Activated CD4-positive, alpha-beta T cell treated with anti-CD3 and anti-CD28 coated beads for 36 hours (primary cell): ENCODE results near the gene CAMKK1. TPM values are rescaled to one million over a fixed set of nuclear protein-coding genes. Genes with fewer than 3 reads are reported as not detected.

ENCODE experiments used
- ATAC-seq: fragments of 200-7000 bp; cut with Tn5 transposase; one replicate; pipeline ENCODE4 v1.10.0; 2021; ENCODE audit warnings: mild to moderate bottlenecking, moderate library complexity
- CTCF ChIA-PET: fragments of 350-600 bp; sonication (Branson Sonifier 250); formaldehyde crosslinking; loops from one replicate; lab custom pipeline; 2021; ENCODE audit warnings: antibody characterized with exemption; lab: Charles Lee
- POLR2A ChIA-PET: fragments of 350-600 bp; sonication (Branson Sonifier 250); formaldehyde crosslinking; loops from one replicate; lab custom pipeline; 2021; ENCODE audit warnings: antibody characterized with exemption, inconsistent platforms; lab: Charles Lee
- DNase-seq: peaks from one replicate; pipeline ENCODE4 v3.0.0-alpha.2; 2020
- H3K27ac Mint-ChIP-seq: one replicate; pipeline ENCODE4 v1.8.0; 2021; ENCODE audit warnings: mixed read lengths
- H3K27me3 Mint-ChIP-seq: one replicate; pipeline ENCODE4 v1.8.0; 2021; ENCODE audit warnings: mixed read lengths
- H3K36me3 Mint-ChIP-seq: one replicate; pipeline ENCODE4 v1.8.0; 2021; ENCODE audit warnings: low read depth, mixed read lengths
- H3K4me1 Mint-ChIP-seq: one replicate; pipeline ENCODE4 v1.8.0; 2021; ENCODE audit warnings: mixed read lengths
- H3K4me3 Mint-ChIP-seq: one replicate; pipeline ENCODE4 v1.8.0; 2021; ENCODE audit warnings: mild to moderate bottlenecking, moderate library complexity, mixed read lengths
- H3K9me3 Mint-ChIP-seq: one replicate; pipeline ENCODE4 v1.8.0; 2021; ENCODE audit warnings: low read depth, mixed read lengths
- intact Hi-C, 2 experiments: fragments of 100-400 bp; cut with DNase I in 1 of 2; cut with micrococcal nuclease in 1 of 2; formaldehyde crosslinking; loops; one replicate each; pipeline versions ENCODE4 v1.14.2 to v1.15.1; 2022 to 2024; cut with DNase I, micrococcal nuclease
- total RNA-seq, 2 experiments: library from RNA; stranded (reverse); gene quantifications; one replicate each; pipeline ENCODE4 v1.2.3, GENCODE V29; 2021

Gene CAMKK1
- total RNA-seq, 2 experiments from 2014 or later, result 4.5 to 5.4 TPM

- CTCF ChIA-PET, result interaction anchor here (0.7 to 5.7 kb wide), 13 partner anchors 9 to 208 kb away, joined by 3 to 86 read pairs (median 4); partner anchors contain the start of genes CTNS and SHPK
- Mint-ChIP-seq H3K9me3 (no peaks in the 10 kb centered on the region), H3K27ac (peak overlapping the region; percentile 64), H3K4me3 (peak overlapping the region; percentile 84), H3K4me1 (peaks cover 24% of the 10 kb centered on the region), H3K27me3 (no peaks in the 10 kb centered on the region), H3K36me3 (peaks cover 23% of the 10 kb centered on the region)
- POLR2A ChIA-PET, result no interaction called here
- DNase-seq (peak; percentile 72), ATAC-seq (peak; percentile 29)
- intact Hi-C loops, result no loop called here
Observed at GRCh38 chr17:3843935-3844516, 48.8 kb downstream of the CAMKK1 start.

- Mint-ChIP-seq H3K36me3 (peaks cover 42% of the 10 kb centered on the region), H3K4me3 (no peak overlapping the region), H3K4me1 (peaks cover 5% of the 10 kb centered on the region), H3K27me3 (no peaks in the 10 kb centered on the region), H3K27ac (no peak overlapping the region), H3K9me3 (no peaks in the 10 kb centered on the region)
- no peak for ATAC-seq
- no peak for DNase-seq
- intact Hi-C loops, result no loop called here
- ChIA-PET POLR2A (interaction anchor here (0.7 kb wide), 1 partner anchor 1119 kb away, joined by 3 read pairs; no protein-coding TSS in a partner anchor), CTCF (interaction anchor here (0.6 to 2.0 kb wide), 5 partner anchors 10 to 256 kb away, joined by 3 to 12 read pairs (median 7); no protein-coding TSS in a partner anchor)
Observed at GRCh38 chr17:3838206-3838605, 54.6 kb downstream of the CAMKK1 start.

GRCh38 chr17:3836551-3836950, 56.3 kb downstream of the CAMKK1 start:
- no peak for ATAC-seq
- no peak for DNase-seq

GRCh38 chr17:3835410-3836229, 57.2 kb downstream of the CAMKK1 start:
- Mint-ChIP-seq H3K27ac (no peak overlapping the region), H3K9me3 (no peaks in the 10 kb centered on the region), H3K4me1 (peaks cover 4% of the 10 kb centered on the region), H3K4me3 (no peak overlapping the region), H3K27me3 (no peaks in the 10 kb centered on the region), H3K36me3 (peaks cover 36% of the 10 kb centered on the region)
- ATAC-seq, result no peak
- intact Hi-C loops, result no loop called here
- ChIA-PET CTCF (interaction anchor here (1.3 kb wide), 1 partner anchor 8 kb away, joined by 5 read pairs; no protein-coding TSS in a partner anchor), POLR2A (no interaction called here)
- no peak for DNase-seq

More at GRCh38 chr17:3836551-3836950, 56.3 kb downstream of the CAMKK1 start:
- Mint-ChIP-seq H3K4me3 (no peak overlapping the region), H3K36me3 (peaks cover 40% of the 10 kb centered on the region), H3K4me1 (peaks cover 5% of the 10 kb centered on the region), H3K27me3 (no peaks in the 10 kb centered on the region), H3K9me3 (no peaks in the 10 kb centered on the region), H3K27ac (no peak overlapping the region)
- ChIA-PET POLR2A (no interaction called here), CTCF (interaction anchor here (0.7 to 1.3 kb wide), 3 partner anchors 9 to 98 kb away, joined by 3 to 5 read pairs (median 3); no protein-coding TSS in a partner anchor)
- intact Hi-C loops, result no loop called here

GRCh38 chr17:3834811-3835210, 58.0 kb downstream of the CAMKK1 start:
- no peak for ATAC-seq
- Mint-ChIP-seq H3K9me3 (no peaks in the 10 kb centered on the region), H3K27ac (no peak overlapping the region), H3K4me1 (peaks cover 2% of the 10 kb centered on the region), H3K4me3 (no peak overlapping the region), H3K27me3 (no peaks in the 10 kb centered on the region), H3K36me3 (peaks cover 31% of the 10 kb centered on the region)
- ChIA-PET POLR2A (no interaction called here), CTCF (interaction anchor here (1.0 to 1.1 kb wide), 2 partner anchors 9 to 97 kb away, joined by 3 to 6 read pairs; no protein-coding TSS in a partner anchor)
- intact Hi-C loops, result no loop called here
- no peak for DNase-seq

- Mint-ChIP-seq H3K4me3 (no peak overlapping the region), H3K27ac (no peak overlapping the region), H3K36me3 (peaks cover 22% of the 10 kb centered on the region), H3K9me3 (no peaks in the 10 kb centered on the region), H3K4me1 (peaks cover 2% of the 10 kb centered on the region), H3K27me3 (no peaks in the 10 kb centered on the region)
- ChIA-PET CTCF (interaction anchor here (0.6 to 8.1 kb wide), 12 partner anchors 9 to 509 kb away, joined by 3 to 235 read pairs (median 5); no protein-coding TSS in a partner anchor), POLR2A (no interaction called here)
- intact Hi-C loops, result loop anchor here in 1 of 2 experiments (5.0 kb wide), 1 partner anchor 137 kb away; no protein-coding TSS in a partner anchor
- DNase-seq (no peak), ATAC-seq (no peak)
Observed at GRCh38 chr17:3828852-3829232, 64.0 kb downstream of the CAMKK1 start.

GRCh38 chr17:3828151-3828851, 64.6 kb downstream of the CAMKK1 start:
- Mint-ChIP-seq H3K4me3 (no peak overlapping the region), H3K27ac (no peak overlapping the region), H3K36me3 (peaks cover 20% of the 10 kb centered on the region), H3K4me1 (peaks cover 2% of the 10 kb centered on the region), H3K9me3 (no peaks in the 10 kb centered on the region), H3K27me3 (no peaks in the 10 kb centered on the region)
- ATAC-seq (no peak), DNase-seq (no peak)
- POLR2A ChIA-PET, result interaction anchor here (0.9 kb wide), 1 partner anchor 91 kb away, joined by 3 read pairs; no protein-coding TSS in a partner anchor
- intact Hi-C loops, result loop anchor here in 1 of 2 experiments (5.0 kb wide), 1 partner anchor 136 kb away; no protein-coding TSS in a partner anchor
- CTCF ChIA-PET, result interaction anchor here (0.6 to 8.1 kb wide), 20 partner anchors 8 to 510 kb away, joined by 3 to 235 read pairs (median 5); no protein-coding TSS in a partner anchor

- CTCF ChIA-PET, result interaction anchor here (0.6 to 8.1 kb wide), 24 partner anchors 9 to 1363 kb away, joined by 3 to 235 read pairs (median 4); partner anchors contain the start of gene HASPIN
- Mint-ChIP-seq H3K36me3 (peaks cover 25% of the 10 kb centered on the region), H3K27ac (no peak overlapping the region), H3K27me3 (no peaks in the 10 kb centered on the region), H3K9me3 (no peaks in the 10 kb centered on the region), H3K4me3 (no peak overlapping the region), H3K4me1 (peaks cover 2% of the 10 kb centered on the region)
- peak; percentile 73 for ATAC-seq
- POLR2A ChIA-PET, result interaction anchor here (0.9 to 1.0 kb wide), 2 partner anchors 89 to 90 kb away, joined by 3 to 4 read pairs; no protein-coding TSS in a partner anchor
- peak; percentile 83 for DNase-seq
- intact Hi-C loops, result loop anchor here (1.0 to 5.0 kb wide), 3 partner anchors 90 to 144 kb away; no protein-coding TSS in a partner anchor
Observed at GRCh38 chr17:3827124-3827773, 65.6 kb downstream of the CAMKK1 start.

- Mint-ChIP-seq H3K9me3 (no peaks in the 10 kb centered on the region), H3K4me3 (no peak overlapping the region), H3K27ac (no peak overlapping the region), H3K27me3 (no peaks in the 10 kb centered on the region), H3K4me1 (peaks cover 2% of the 10 kb centered on the region), H3K36me3 (peaks cover 34% of the 10 kb centered on the region)
- intact Hi-C loops, result loop anchor here (2.0 to 5.0 kb wide), 2 partner anchors 134 to 143 kb away; no protein-coding TSS in a partner anchor
- no peak for ATAC-seq
- no peak for DNase-seq
- ChIA-PET CTCF (interaction anchor here (0.6 to 8.1 kb wide), 11 partner anchors 12 to 143 kb away, joined by 3 to 235 read pairs (median 4); no protein-coding TSS in a partner anchor), POLR2A (no interaction called here)
Observed at GRCh38 chr17:3826191-3826590, 66.7 kb downstream of the CAMKK1 start.

- POLR2A ChIA-PET, result interaction anchor here (0.6 kb wide), 1 partner anchor 285 kb away, joined by 3 read pairs; no protein-coding TSS in a partner anchor
- Mint-ChIP-seq H3K27ac (no peak overlapping the region), H3K4me1 (no peaks in the 10 kb centered on the region), H3K9me3 (no peaks in the 10 kb centered on the region), H3K36me3 (peaks cover 47% of the 10 kb centered on the region), H3K27me3 (no peaks in the 10 kb centered on the region), H3K4me3 (no peak overlapping the region)
- CTCF ChIA-PET, result interaction anchor here (0.6 to 1.4 kb wide), 2 partner anchors 73 to 84 kb away, joined by 3 to 9 read pairs; no protein-coding TSS in a partner anchor
- intact Hi-C loops, result no loop called here
- ATAC-seq (no peak), DNase-seq (no peak)
Observed at GRCh38 chr17:3821101-3821500, 71.8 kb downstream of the CAMKK1 start.
